GM12865 (cell line): ENCODE measurements around the gene TRAF4.
A peak's percentile ranks its signal among the peaks of the same experiment; 100 is the strongest.

Source experiments
- DNase-seq: peaks from one replicate; pipeline ENCODE4 v3.0.0; 2010; ENCODE audit warnings: low read depth
- H3K4me3 ChIP-seq: 2 replicates; pipeline ENCODE4 v1.5.1; 2011; ENCODE audit warnings: mild to moderate bottlenecking, low read depth, low read length, control low read depth
- CTCF ChIP-seq: IDR thresholded peaks from 2 replicates; pipeline ENCODE4 v1.5.1; 2011; ENCODE audit warnings: low read length, control low read depth, low read depth, inconsistent platforms; ENCODE audit not compliant: insufficient read depth; ENCODE audit errors: missing control alignments

Gene TRAF4

DNA sequence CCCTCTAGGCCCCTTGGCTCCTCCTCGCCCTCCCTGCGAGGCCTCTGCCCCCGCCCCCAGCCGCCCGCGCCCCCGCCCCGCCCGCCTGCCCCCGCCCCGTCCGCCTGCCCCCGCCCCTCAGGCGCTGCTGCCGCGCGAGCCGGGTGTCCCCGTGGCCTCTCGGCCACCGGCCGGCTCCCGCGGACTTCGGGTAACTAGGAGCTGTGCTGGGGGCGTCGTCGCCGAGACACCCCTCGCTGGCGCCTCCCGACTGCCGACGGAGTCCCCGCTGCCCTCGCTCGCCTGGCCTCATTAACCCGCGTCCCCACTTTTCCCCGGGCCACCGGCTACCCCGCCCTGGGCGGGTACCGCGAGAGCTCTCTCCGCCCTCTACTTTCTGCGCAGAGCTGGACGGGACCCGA is 17.6 kb upstream of the TRAF4 start, which contains the start of gene TLCD1:
TLCD1 (minus strand) TSS at position 8 of the 401 bp plus-strand sequence. CDS start 136 bp downstream, outside the sequence.
- peak within 1 kb of the TSS; percentile 74 for H3K4me3 ChIP-seq
- TF ChIP-seq CTCF, result no peak
- peak; percentile 80 for DNase-seq

GRCh38 chr17:28726627-28727491 is 17.0 kb upstream of the TRAF4 start:
- TF ChIP-seq CTCF, result peak; percentile 99
- peak overlapping the region; percentile 74 for H3K4me3 ChIP-seq
- DNase-seq, result peak; percentile 96

GRCh38 chr17:28728364-28729200 is 15.2 kb upstream of the TRAF4 start, which contains the start of gene NEK8:
TSS of gene NEK8 (plus strand) at chr17:28728788. CDS start at chr17:28728814, 26 bp downstream.
- H3K4me3 ChIP-seq, result peak within 1 kb of the TSS; percentile 74
- peak; percentile 96 for DNase-seq
- TF ChIP-seq CTCF, result no peak

DNA sequence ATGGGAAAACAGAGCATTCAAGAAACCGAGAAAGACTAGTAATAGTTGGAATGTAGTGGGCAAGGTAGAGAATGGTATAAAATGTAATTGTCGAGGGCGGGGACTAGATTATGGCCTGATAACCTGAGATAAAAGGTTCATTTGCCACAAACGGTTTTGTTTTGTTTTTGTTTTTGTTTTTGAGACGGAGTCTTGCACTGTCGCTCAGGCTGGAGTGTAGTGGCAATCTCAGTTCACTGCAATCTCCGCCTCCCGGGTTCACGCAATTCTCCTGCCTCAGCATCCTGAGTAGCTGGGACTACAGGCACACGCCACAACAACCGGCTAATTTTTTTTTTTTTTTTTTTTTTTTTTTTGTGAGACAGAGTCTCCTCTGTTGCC is 13.9 kb upstream of the TRAF4 start:
- DNase-seq, result no peak
- TF ChIP-seq CTCF, result no peak

DNA sequence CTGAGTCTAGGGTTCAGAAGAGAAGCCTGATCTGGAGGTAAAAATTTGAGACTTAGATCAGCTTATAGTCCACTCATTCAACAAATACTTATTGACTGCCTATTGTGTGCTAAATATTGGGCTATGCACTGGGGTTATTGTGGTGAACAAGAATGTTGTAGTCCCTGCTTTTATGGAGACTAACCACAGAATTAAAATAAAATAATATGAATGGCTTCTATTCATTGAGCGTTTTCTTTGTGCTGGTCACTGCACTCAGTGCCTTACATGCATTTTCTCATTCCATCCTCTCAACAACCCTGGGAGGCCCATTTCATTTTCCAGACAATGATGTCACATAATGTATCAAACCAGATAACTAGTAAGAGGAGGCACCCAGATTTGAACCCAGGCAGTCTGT is 10.5 kb upstream of the TRAF4 start:
- no peak for DNase-seq
- H3K4me3 ChIP-seq, result no peak overlapping the region
- no peak for TF ChIP-seq CTCF

More for the DNA sequence above, 13.9 kb upstream of the TRAF4 start:
- no peak overlapping the region for H3K4me3 ChIP-seq

- DNase-seq, result no peak
- H3K4me3 ChIP-seq, result no peak overlapping the region
- TF ChIP-seq CTCF, result no peak
These were observed 9.0 kb upstream of the TRAF4 start for GRCh38 chr17:28734712-28735241.
